ENCODE data around the gene NFIA. TPM values are rescaled to one million over a fixed set of nuclear protein-coding genes. Genes with fewer than 3 reads are reported as not detected.
A peak's percentile ranks its signal among the peaks of the same experiment; 100 is the strongest.
"Not testable (repeated sequence)": the region's sequence is repeated elsewhere in the genome, so short reads cannot be mapped to it uniquely, and the experiment has no call there.

The NFIA gene
- total RNA-seq, 1 experiment from 2014 or later, result 0.47 TPM

DNA sequence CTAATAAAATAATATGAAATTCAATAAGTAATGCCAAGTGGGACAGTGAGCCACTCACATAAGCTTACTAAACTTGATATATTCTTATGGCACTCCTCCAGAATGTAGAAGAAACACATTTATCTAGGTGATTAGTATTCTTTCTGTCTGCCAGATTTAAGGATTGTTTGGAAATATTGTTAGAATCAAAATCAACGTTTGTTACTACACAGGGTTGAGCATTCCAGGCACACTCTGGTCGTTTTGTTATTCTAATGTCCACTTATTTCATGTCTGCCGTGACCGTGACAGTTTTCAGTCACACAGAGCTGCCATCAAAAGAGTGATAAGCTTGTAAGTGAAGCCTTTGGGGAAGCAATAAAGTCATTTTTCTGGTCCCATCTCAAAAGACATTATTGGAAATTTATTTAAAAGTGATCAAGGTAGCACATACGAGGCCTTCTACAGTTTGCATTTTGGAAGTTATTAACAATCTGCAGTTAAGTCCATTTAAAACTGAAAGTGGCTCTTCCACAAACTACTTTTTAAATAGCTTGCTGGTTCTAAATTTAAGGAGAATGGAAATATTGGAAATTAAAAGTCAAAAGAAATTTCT lies 38.0 kb downstream of the NFIA start:
- in situ Hi-C loops (cut with HindIII; ENCODE audit: low sequenced_read_pairs), result no loop called here
- DNase-seq (ENCODE audit: low spot score), result no peak

DNA sequence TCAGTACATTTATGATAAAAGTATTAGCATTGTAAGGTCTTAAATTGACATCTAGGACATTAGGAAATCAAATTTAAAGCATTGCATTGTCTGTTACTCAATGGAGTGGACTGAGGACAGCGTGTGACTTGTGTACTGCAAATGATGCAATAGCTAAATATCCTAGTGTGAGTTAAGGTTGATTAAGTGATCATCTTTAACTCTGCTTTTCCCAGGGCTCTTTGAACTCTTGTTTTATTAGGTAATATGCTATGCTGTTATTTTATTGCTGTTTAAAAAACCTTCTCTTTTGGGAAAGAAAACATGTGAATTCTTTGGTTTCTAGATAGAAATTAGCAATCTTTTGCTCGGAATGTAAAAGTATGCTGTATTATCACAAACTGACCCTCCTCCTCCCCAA lies 38.6 kb downstream of the NFIA start:
- in situ Hi-C loops (cut with HindIII; ENCODE audit: low sequenced_read_pairs), result no loop called here
- DNase-seq (ENCODE audit: low spot score), result peak; percentile 59

GRCh38 chr1:61121631-61122030 lies 39.3 kb downstream of the NFIA start:
- in situ Hi-C loops (cut with HindIII; ENCODE audit: low sequenced_read_pairs), result no loop called here
- no peak for DNase-seq (ENCODE audit: low spot score)

GRCh38 chr1:61122389-61122788 lies 40.0 kb downstream of the NFIA start:
- in situ Hi-C loops (cut with HindIII; ENCODE audit: low sequenced_read_pairs), result no loop called here
- no peak for DNase-seq (ENCODE audit: low spot score)

DNA sequence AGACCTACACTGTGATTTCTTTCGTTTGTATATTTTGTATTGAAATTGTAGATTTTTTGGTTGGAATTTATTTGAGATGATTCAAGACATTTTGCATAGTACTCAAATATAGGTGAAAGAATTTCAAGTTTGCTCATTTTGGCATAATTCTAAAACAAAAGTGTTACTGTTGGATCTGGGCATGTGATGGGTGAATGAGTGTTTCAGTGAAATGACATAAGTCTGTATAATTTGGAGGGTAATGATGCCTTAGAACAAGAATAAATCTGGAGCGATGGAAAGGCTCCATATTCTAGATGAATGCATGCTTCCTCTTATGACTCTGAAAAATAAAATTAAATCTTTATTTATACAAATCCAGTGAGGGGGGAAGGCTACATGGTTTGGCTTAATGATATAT lies 41.0 kb downstream of the NFIA start:
- in situ Hi-C loops (cut with HindIII; ENCODE audit: low sequenced_read_pairs), result no loop called here
- no peak for DNase-seq (ENCODE audit: low spot score)

- in situ Hi-C loops (cut with HindIII; ENCODE audit: low sequenced_read_pairs), result no loop called here
- no peak for DNase-seq (ENCODE audit: low spot score)
Measured at GRCh38 chr1:61124078-61124477, 41.7 kb downstream of the NFIA start.

DNA sequence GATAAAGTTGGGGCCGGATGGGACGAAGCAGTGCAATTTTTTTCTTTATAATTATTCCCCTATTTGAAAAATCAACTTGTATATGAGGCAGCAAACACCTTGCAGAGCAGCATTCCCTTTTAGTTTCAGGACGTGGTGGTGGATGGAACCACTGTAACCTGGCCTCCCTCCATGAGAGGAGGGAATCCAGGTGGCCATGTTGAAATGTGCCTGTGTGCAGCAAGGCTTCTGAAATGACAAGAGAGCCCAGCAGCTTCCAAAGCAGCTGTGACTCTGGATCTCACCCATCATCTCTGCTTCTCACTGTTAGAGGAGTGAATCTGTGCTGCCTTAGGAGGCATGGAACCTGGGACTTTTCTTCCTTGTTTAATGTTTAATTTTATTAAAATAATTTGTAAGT lies 42.3 kb downstream of the NFIA start:
- in situ Hi-C loops (cut with HindIII; ENCODE audit: low sequenced_read_pairs), result no loop called here
- peak; percentile 79 for DNase-seq (ENCODE audit: low spot score)

- DNase-seq (ENCODE audit: low spot score), result peak; percentile 82
- in situ Hi-C loops (cut with HindIII; ENCODE audit: low sequenced_read_pairs), result no loop called here
Measured at GRCh38 chr1:61125263-61125662, 42.9 kb downstream of the NFIA start.

- no peak for DNase-seq (ENCODE audit: low spot score)
- in situ Hi-C loops (cut with HindIII; ENCODE audit: low sequenced_read_pairs), result no loop called here
Measured at GRCh38 chr1:61125895-61126294, 43.5 kb downstream of the NFIA start.

GRCh38 chr1:61126843-61127242 lies 44.5 kb downstream of the NFIA start:
- DNase-seq (ENCODE audit: low spot score); in situ Hi-C loops (cut with HindIII; ENCODE audit: low sequenced_read_pairs): not testable (repeated sequence)

DNA sequence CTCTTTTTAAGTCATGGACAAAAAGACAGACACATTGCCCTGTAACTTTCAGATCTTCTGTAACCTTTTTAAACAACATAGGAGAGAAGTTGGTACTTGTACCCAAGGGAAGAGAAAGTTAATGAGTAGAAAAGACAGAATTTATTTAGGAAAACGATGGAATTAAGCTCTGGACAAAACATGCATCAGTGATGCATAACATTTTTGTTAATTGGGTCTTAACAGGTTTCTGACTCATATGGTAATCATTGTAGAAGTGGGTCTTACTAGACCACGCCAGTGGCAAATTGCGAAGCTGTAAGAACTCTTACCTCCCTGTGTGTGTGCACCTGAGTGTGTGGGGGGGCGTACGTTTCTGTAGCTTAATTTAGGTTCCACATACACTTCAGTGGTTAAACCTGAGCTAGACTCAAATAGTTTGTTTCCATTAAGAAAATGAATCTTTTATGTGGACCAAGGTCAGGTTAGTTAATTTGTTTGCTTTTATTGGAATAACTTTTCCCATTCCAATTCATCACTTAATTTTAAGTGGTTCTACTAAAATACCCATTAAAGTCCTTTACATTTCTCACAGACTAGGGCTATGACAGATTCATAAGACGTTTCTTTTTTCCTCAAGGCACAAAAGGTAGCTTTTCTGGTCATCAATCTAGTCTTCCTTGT lies 48.1 kb downstream of the NFIA start:
- in situ Hi-C loops (cut with HindIII; ENCODE audit: low sequenced_read_pairs), result no loop called here
- DNase-seq (ENCODE audit: low spot score), result no peak

- no peak for DNase-seq (ENCODE audit: low spot score)
Measured at GRCh38 chr1:61131248-61131647, 48.9 kb downstream of the NFIA start.

DNA sequence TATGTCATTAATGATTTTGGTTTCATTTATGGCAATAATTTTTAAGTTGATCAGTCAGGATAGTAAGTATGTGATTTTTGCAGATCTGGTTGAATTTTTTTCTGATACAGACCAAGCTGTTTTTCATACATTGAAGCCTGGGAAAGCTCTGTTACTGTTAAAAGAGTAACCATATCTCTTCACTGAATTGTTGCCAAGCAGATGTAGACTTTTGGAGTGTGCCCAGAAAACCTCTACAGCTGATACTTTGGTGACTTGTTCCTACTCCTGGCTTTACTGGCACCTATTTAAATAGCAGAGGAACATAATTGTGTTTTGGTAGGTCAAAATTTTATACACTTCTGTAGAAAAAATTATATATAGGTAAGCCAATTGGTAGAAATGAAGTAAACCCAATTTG lies 49.4 kb downstream of the NFIA start:
- DNase-seq (ENCODE audit: low spot score), result no peak
- in situ Hi-C loops (cut with HindIII; ENCODE audit: low sequenced_read_pairs), result no loop called here

More at GRCh38 chr1:61131248-61131647, 48.9 kb downstream of the NFIA start:
- in situ Hi-C loops (cut with HindIII; ENCODE audit: low sequenced_read_pairs), result no loop called here

DNA sequence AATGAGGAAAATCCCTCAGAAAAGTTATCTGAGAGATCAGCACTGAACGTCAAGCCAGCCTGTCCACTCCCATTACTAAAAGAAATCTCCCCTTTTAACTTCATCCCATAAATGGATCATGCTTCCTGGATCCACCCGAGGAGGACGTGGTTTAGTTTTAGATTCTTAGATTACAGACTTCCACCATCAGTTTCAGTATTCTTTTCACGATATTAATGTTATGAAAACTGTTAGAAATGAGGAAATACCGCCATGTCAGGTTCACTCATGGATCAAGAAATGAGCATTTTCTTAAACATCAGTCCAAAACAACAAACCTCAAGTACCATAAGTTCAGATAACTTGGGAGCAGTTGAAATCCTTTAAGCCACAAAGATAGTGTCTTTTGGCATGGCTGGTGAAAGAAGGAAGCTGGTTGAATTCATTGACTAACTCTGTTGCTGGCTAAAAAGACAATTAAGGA lies 49.8 kb downstream of the NFIA start:
- in situ Hi-C loops (cut with HindIII; ENCODE audit: low sequenced_read_pairs), result no loop called here
- no peak for DNase-seq (ENCODE audit: low spot score)

DNA sequence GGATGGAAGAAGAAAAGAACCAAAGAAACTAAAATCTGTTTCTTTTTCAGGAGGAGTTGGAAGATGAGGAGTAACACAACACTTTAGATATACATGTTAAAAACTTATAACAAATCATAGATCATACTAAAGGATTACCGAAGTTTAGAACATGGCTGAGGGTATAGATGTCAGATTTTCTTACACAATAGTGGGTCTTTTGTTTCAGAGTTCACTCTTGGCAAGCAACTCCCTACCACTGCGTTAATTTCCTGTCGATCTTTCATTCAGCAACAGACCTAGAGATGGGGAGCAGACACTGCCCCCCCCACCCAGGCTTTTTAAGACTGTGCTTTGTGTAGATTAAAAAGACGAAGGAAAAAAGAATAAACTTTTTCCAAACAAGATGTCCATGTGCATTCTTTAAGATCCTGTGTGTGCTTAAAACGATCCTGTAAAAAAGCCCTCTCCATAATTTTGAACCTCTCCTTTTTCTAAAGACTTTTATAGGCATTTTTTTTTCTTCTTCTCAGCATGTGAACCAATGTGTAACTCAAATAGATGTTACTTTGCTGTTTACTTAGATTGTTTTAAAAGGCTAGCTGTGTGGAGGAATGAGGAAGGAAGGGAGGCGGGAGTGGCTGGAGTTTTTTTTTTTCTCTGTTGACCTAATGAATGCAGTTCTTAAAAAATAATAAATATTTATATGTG lies 50.4 kb downstream of the NFIA start:
- peak; percentile 45 for DNase-seq (ENCODE audit: low spot score)
- in situ Hi-C loops (cut with HindIII; ENCODE audit: low sequenced_read_pairs), result no loop called here

DNA sequence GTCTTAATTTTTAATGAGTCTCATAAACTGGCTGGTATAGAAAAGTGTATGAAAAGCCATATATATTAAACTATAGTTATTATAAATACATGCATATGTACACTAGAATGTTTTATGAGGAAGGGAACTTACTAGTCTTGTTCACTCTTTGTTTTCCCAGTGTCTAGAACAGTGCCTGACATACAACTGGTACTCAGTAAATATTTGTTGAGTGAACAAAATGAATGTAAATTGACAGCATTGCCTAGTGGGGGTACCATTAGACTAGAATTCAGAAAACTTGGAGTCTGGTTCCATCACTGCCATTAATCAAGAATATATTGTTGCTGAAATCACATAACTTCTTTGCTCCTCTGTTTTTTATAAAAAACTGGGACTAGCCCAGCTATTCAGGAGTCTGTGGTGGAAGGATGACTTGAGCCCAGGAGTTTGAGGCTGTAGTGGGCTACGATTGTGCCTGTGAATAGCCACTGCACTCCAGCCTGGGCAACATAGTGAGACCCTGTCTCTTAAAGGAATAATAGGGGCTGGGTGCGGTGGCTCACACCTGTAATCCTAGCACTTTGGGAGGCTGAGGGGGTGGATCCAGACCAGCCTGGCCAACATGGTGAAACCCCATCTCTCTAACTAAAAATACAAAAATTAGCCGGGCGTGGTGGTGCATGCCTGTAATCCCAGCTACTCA lies 51.1 kb downstream of the NFIA start:
- in situ Hi-C loops (cut with HindIII; ENCODE audit: low sequenced_read_pairs), result no loop called here
- no peak for DNase-seq (ENCODE audit: low spot score)

GRCh38 chr1:61135291-61135690 lies 52.9 kb downstream of the NFIA start:
- no peak for DNase-seq (ENCODE audit: low spot score)
- in situ Hi-C loops (cut with HindIII; ENCODE audit: low sequenced_read_pairs), result no loop called here

GRCh38 chr1:61138305-61138704 lies 55.9 kb downstream of the NFIA start:
- no peak for DNase-seq (ENCODE audit: low spot score)
- in situ Hi-C loops (cut with HindIII; ENCODE audit: low sequenced_read_pairs), result no loop called here

- in situ Hi-C loops (cut with HindIII; ENCODE audit: low sequenced_read_pairs), result no loop called here
- no peak for DNase-seq (ENCODE audit: low spot score)
Measured at GRCh38 chr1:61138921-61139774, 56.8 kb downstream of the NFIA start.
